Activated CD4-positive, CD25-positive, alpha-beta regulatory T cell treated with anti-CD3 and anti-CD28 coated beads, Interleukin-2, amount 50 U/mL, for 72 hours (primary cell): ENCODE data around the gene LAMC2.
"Not testable (repeated sequence)": the region's sequence is repeated elsewhere in the genome, so short reads cannot be mapped to it uniquely, and the experiment has no call there.

ENCODE experiments used
- DNase-seq: peaks from one replicate; pipeline ENCODE4 v3.0.0; 2021

Gene LAMC2

GRCh38 chr1:183270541-183271141, 84.6 kb downstream of the LAMC2 start:
- DNase-seq: no peak

GRCh38 chr1:183272390-183272848, 86.4 kb downstream of the LAMC2 start:
- DNase-seq: no peak

- DNase-seq: no peak
Observed at GRCh38 chr1:183273300-183273699, 87.2 kb downstream of the LAMC2 start.

GRCh38 chr1:183273984-183274383, 87.9 kb downstream of the LAMC2 start:
- DNase-seq: not testable (repeated sequence)

GRCh38 chr1:183274836-183275235, 88.8 kb downstream of the LAMC2 start:
- no peak for DNase-seq

GRCh38 chr1:183275322-183275721, 89.3 kb downstream of the LAMC2 start:
- DNase-seq: no peak

- no peak for DNase-seq
Observed at GRCh38 chr1:183276386-183277080, 90.5 kb downstream of the LAMC2 start.

GRCh38 chr1:183277821-183278738, 92.0 kb downstream of the LAMC2 start:
- DNase-seq: no peak

- DNase-seq: no peak
Observed at GRCh38 chr1:183278739-183279591, 92.9 kb downstream of the LAMC2 start.

- DNase-seq: no peak
Observed at GRCh38 chr1:183279835-183280234, 93.8 kb downstream of the LAMC2 start.

- DNase-seq: no peak
Observed at GRCh38 chr1:183281039-183281438, 95.0 kb downstream of the LAMC2 start.

GRCh38 chr1:183281553-183282091, 95.6 kb downstream of the LAMC2 start:
- DNase-seq: peak; percentile 76

- DNase-seq: no peak
Observed at GRCh38 chr1:183282101-183282855, 96.2 kb downstream of the LAMC2 start.

GRCh38 chr1:183283286-183283685, 97.2 kb downstream of the LAMC2 start:
- DNase-seq: no peak

- DNase-seq: no peak
Observed at GRCh38 chr1:183284086-183284485, 98.0 kb downstream of the LAMC2 start.

GRCh38 chr1:183285256-183285655, 99.2 kb downstream of the LAMC2 start:
- DNase-seq: no peak

- DNase-seq: no peak
Observed at GRCh38 chr1:183285746-183286145, 99.7 kb downstream of the LAMC2 start.

- DNase-seq: no peak
Observed at GRCh38 chr1:183287191-183287675, 101.2 kb downstream of the LAMC2 start.

GRCh38 chr1:183288583-183288982, 102.5 kb downstream of the LAMC2 start:
- DNase-seq: no peak

GRCh38 chr1:183289051-183289496, 103.0 kb downstream of the LAMC2 start:
- no peak for DNase-seq

GRCh38 chr1:183290628-183291027, 104.6 kb downstream of the LAMC2 start:
- no peak for DNase-seq
